DND-41 (cell line): ENCODE data around the gene CREB3L1.
"Not testable (repeated sequence)": the region's sequence is repeated elsewhere in the genome, so short reads cannot be mapped to it uniquely, and the experiment has no call there.

Source experiments
- ATAC-seq: fragments of 200-7000 bp; cut with Tn5 transposase; 3 replicates; pipeline ENCODE4 v1.9.1; 2021; ENCODE audit warnings: low read depth; ENCODE audit not compliant: insufficient read depth
- DNase-seq: peaks from one replicate; pipeline ENCODE4 v3.0.0-alpha.2; 2020
- H2AFZ ChIP-seq: 2 replicates; pipeline ENCODE4 v1.6.0; 2012; ENCODE audit warnings: low read depth, low read length
- H3K27ac ChIP-seq: 2 replicates; pipeline ENCODE4 v1.5.1; 2012; ENCODE audit warnings: low read length, inconsistent platforms
- H3K27me3 ChIP-seq: fragments of 200-600 bp; sonication (generic); 2 replicates; pipeline ENCODE4 v1.6.0; 2012; ENCODE audit warnings: low read length, mild to moderate bottlenecking, inconsistent platforms; ENCODE audit not compliant: insufficient read depth, poor library complexity
- H3K36me3 ChIP-seq: 2 replicates; pipeline ENCODE4 v1.5.1; 2012; ENCODE audit warnings: low read length, inconsistent platforms; ENCODE audit not compliant: insufficient read depth
- H3K4me1 ChIP-seq: 2 replicates; pipeline ENCODE4 v1.5.1; 2012; ENCODE audit warnings: mild to moderate bottlenecking, low read length; ENCODE audit not compliant: insufficient read depth
- H3K4me2 ChIP-seq: 2 replicates; pipeline ENCODE4 v1.6.0; 2012; ENCODE audit warnings: mild to moderate bottlenecking, moderate library complexity, low read length, inconsistent platforms; ENCODE audit not compliant: insufficient read depth
- H3K4me3 ChIP-seq, 2 experiments: fragments of 200-600 bp in 1 of 2; shearing (Covaris generic) in 1 of 2; 2 replicates each; pipeline ENCODE4 v1.5.1; 2012 to 2016; ENCODE audit warnings: inconsistent platforms in 2 of 2, low read length in 2 of 2, mild to moderate bottlenecking in 2 of 2, low read depth in 1 of 2, moderate library complexity in 1 of 2
- H3K79me2 ChIP-seq: 2 replicates; pipeline ENCODE4 v1.6.0; 2012; ENCODE audit warnings: low read length, inconsistent platforms; ENCODE audit not compliant: insufficient read depth
- H3K9ac ChIP-seq: 2 replicates; pipeline ENCODE4 v1.6.0; 2012; ENCODE audit warnings: low read depth, mild to moderate bottlenecking, inconsistent platforms, low read length, moderate library complexity
- H3K9me3 ChIP-seq: 2 replicates; pipeline ENCODE4 v1.5.1; 2012; ENCODE audit warnings: low read length, moderate library complexity, mild to moderate bottlenecking, inconsistent platforms; ENCODE audit not compliant: insufficient read depth, severe bottlenecking
- H4K20me1 ChIP-seq: 2 replicates; pipeline ENCODE4 v1.6.0; 2012; ENCODE audit warnings: low read length; ENCODE audit not compliant: insufficient read depth
- EZH2 ChIP-seq: IDR thresholded peaks from 3 replicates; pipeline ENCODE4 v1.6.1; 2012; ENCODE audit warnings: borderline replicate concordance, low read depth, mild to moderate bottlenecking, moderate library complexity, low read length, inconsistent platforms; ENCODE audit not compliant: severe bottlenecking
- TF ChIP-seq, protein P1 (sequence below): IDR thresholded peaks from 2 replicates; pipeline ENCODE4 v1.5.1; 2012; ENCODE audit warnings: borderline replicate concordance, low read length, moderate library complexity, mild to moderate bottlenecking; ENCODE audit not compliant: poor library complexity, severe bottlenecking; ENCODE audit errors: extremely low read depth

CREB3L1 gene

DNA sequence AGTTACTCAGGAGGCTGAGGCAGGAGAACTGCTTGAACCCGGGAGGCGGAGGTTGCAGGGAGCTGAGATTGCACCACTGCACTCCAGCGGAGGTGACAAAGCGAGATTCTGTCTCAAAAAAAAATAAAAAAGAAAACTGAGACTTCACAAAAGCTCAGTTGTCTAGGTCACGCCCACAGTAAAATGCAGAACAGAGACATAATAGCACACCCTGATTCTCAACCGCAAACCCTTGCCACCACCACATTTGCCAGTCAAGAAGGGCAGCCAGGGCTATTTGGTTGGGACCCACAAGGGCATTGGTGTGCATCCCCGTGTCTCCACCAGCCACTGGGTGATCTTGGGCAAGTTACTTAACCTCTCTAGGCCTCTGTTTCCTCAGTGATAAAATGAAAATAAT, 25.4 kb downstream of the CREB3L1 start:
- ATAC-seq (no peak), DNase-seq (no peak)
- no peaks in the 10 kb centered on the region for H4K20me1 ChIP-seq
- H3K9me3 ChIP-seq, result no peaks in the 10 kb centered on the region
- H3K36me3 ChIP-seq, result no peaks in the 10 kb centered on the region
- H3K79me2 ChIP-seq, result no peaks in the 10 kb centered on the region
- no peaks in the 10 kb centered on the region for H3K27me3 ChIP-seq
- TF ChIP-seq, protein P1, sequence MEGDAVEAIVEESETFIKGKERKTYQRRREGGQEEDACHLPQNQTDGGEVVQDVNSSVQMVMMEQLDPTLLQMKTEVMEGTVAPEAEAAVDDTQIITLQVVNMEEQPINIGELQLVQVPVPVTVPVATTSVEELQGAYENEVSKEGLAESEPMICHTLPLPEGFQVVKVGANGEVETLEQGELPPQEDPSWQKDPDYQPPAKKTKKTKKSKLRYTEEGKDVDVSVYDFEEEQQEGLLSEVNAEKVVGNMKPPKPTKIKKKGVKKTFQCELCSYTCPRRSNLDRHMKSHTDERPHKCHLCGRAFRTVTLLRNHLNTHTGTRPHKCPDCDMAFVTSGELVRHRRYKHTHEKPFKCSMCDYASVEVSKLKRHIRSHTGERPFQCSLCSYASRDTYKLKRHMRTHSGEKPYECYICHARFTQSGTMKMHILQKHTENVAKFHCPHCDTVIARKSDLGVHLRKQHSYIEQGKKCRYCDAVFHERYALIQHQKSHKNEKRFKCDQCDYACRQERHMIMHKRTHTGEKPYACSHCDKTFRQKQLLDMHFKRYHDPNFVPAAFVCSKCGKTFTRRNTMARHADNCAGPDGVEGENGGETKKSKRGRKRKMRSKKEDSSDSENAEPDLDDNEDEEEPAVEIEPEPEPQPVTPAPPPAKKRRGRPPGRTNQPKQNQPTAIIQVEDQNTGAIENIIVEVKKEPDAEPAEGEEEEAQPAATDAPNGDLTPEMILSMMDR, result no peak
- TF ChIP-seq EZH2, result no peak
- no peak overlapping the region for H3K9ac ChIP-seq
- H3K27ac ChIP-seq, result no peak overlapping the region
- peaks cover 5% of the 10 kb centered on the region for H3K4me1 ChIP-seq
- no peak overlapping the region for H3K4me2 ChIP-seq
- H2AFZ ChIP-seq, result no peak overlapping the region
- H3K4me3 ChIP-seq, result no peak overlapping the region

DNA sequence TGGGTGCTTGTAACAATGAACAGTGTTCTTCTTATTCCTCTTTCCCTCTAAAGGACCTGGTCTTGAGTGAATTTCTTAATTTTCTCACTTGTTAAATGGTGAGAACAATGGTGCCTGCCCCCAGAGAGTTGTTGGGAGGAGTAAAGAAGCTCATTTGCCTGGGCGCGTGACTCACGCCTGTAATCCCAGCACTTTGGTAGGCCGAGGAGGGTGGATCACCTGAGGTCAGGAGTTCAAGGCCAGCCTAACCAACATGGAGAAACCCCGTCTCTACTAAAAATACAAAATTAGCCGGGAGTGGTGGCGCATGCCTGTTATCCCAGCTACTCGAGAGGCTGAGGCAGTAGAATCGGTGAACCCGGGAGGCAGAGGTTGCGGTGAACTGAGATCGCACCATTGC, 26.6 kb downstream of the CREB3L1 start:
- not testable (repeated sequence) for H3K27me3 ChIP-seq, H4K20me1 ChIP-seq, H3K36me3 ChIP-seq, H3K27ac ChIP-seq, H2AFZ ChIP-seq, H3K9ac ChIP-seq, H3K79me2 ChIP-seq, ATAC-seq, H3K4me2 ChIP-seq, H3K4me3 ChIP-seq, H3K9me3 ChIP-seq, DNase-seq
- H3K4me1 ChIP-seq, result peaks cover 17% of the 10 kb centered on the region

DNA sequence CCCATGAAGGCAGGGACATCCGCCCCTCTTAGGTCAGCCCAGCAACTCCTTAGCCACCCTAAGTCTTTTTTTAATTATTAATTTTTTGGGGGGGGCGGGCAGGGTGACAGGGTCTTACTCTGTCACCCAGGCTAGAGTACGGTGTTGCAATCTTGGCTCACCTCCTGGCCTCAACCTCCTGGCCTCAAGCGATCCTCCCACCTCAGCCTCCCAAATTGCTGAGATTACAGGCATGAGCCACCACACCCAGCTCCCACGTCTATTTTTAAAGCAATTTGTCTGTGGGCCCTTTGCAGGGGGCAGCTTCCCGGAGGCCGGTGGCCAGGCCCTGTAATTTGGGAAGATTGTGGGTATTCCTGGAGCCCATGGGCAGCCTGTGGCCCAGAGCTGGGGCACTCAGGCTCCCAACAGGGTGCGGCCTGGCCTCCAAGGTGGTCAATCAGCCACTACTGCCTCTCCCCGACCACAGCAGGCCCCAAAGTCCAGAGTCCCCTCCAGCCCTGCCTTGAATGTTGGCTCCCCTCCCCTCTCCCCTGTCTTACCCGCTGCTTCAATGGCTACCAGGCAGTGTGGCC, 27.2 kb downstream of the CREB3L1 start:
- Histone ChIP-seq H3K9me3 (no peaks in the 10 kb centered on the region), H3K36me3 (no peaks in the 10 kb centered on the region), H3K4me3 (no peak overlapping the region), H3K4me1 (peaks cover 17% of the 10 kb centered on the region), H3K27me3 (no peaks in the 10 kb centered on the region), H3K79me2 (no peaks in the 10 kb centered on the region), H3K27ac (no peak overlapping the region), H3K9ac (no peak overlapping the region), H2AFZ (no peak overlapping the region), H3K4me2 (no peak overlapping the region), H4K20me1 (no peaks in the 10 kb centered on the region)
- DNase-seq (no peak), ATAC-seq (no peak)
- TF ChIP-seq EZH2, result no peak
- TF ChIP-seq, protein P1, result no peak

DNA sequence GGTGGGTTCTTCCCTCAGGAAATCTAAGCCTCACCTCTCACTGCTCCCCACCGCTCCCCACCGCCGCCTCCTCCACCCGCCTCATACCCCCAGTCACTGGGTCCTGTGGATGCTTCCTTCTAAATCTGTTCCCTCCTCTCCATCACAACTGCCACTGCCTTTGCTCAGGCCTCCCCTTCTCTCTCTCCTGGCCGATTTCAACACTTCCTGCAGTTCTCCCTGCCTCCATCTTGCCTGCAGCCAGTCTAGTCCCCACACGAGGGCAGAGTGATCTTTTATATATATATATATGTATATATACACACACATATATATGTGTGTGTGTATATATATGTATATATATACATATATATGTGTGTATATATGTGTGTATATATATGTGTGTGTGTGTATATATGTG, 27.8 kb downstream of the CREB3L1 start:
- peaks cover 17% of the 10 kb centered on the region for H3K4me1 ChIP-seq
- H3K9me3 ChIP-seq, result no peaks in the 10 kb centered on the region
- TF ChIP-seq EZH2, result no peak
- TF ChIP-seq, protein P1, result peak; percentile 35
- H3K27ac ChIP-seq, result no peak overlapping the region
- ATAC-seq (no peak), DNase-seq (no peak)
- H3K4me2 ChIP-seq, result no peak overlapping the region
- H3K27me3 ChIP-seq, result no peaks in the 10 kb centered on the region
- no peaks in the 10 kb centered on the region for H3K36me3 ChIP-seq
- H4K20me1 ChIP-seq, result no peaks in the 10 kb centered on the region
- H3K79me2 ChIP-seq, result no peaks in the 10 kb centered on the region
- no peak overlapping the region for H3K4me3 ChIP-seq
- H2AFZ ChIP-seq, result peak overlapping the region; percentile 33; the same call in 1 of the 2 replicates
- no peak overlapping the region for H3K9ac ChIP-seq
